Activated CD8-positive, alpha-beta T cell treated with anti-CD3 and anti-CD28 coated beads for 36 hours (primary cell): ENCODE results near the gene PTDSS2. TPM values are rescaled to one million over a fixed set of nuclear protein-coding genes. Genes with fewer than 3 reads are reported as not detected.

ENCODE experiments used
- ATAC-seq: fragments of 200-7000 bp; cut with Tn5 transposase; one replicate; pipeline ENCODE4 v1.10.0; 2021; ENCODE audit warnings: mild to moderate bottlenecking, moderate library complexity
- CTCF ChIA-PET: fragments of 350-600 bp; sonication (Branson Sonifier 250); formaldehyde crosslinking; loops from one replicate; lab custom pipeline; 2021; ENCODE audit warnings: antibody characterized with exemption; lab: Charles Lee
- POLR2A ChIA-PET: fragments of 350-600 bp; sonication (Branson Sonifier 250); formaldehyde crosslinking; loops from one replicate; lab custom pipeline; 2021; ENCODE audit warnings: antibody characterized with exemption; lab: Charles Lee
- DNase-seq: peaks from one replicate; pipeline ENCODE4 v3.0.0-alpha.2; 2020
- H3K27ac Mint-ChIP-seq: one replicate; pipeline ENCODE4 v1.8.0; 2021; ENCODE audit warnings: mild to moderate bottlenecking, mixed read lengths
- H3K27me3 Mint-ChIP-seq: one replicate; pipeline ENCODE4 v1.8.0; 2021; ENCODE audit warnings: mixed read lengths
- H3K36me3 Mint-ChIP-seq: one replicate; pipeline ENCODE4 v1.8.0; 2021; ENCODE audit warnings: low read depth, mixed read lengths
- H3K4me1 Mint-ChIP-seq: one replicate; pipeline ENCODE4 v1.8.0; 2021; ENCODE audit warnings: low read depth, mixed read lengths
- H3K4me3 Mint-ChIP-seq: one replicate; pipeline ENCODE4 v1.8.0; 2021; ENCODE audit warnings: mild to moderate bottlenecking, moderate library complexity, mixed read lengths
- H3K9me3 Mint-ChIP-seq: one replicate; pipeline ENCODE4 v1.8.0; 2021; ENCODE audit warnings: mixed read lengths
- intact Hi-C: fragments of 100-400 bp; cut with micrococcal nuclease; formaldehyde crosslinking; loops from one replicate; pipeline ENCODE4 v1.10.0; 2022
- total RNA-seq, 2 experiments: library from RNA; stranded (reverse); gene quantifications; one replicate each; pipeline ENCODE4 v1.2.3, GENCODE V29; 2021
- TF ChIP-seq, protein P1 (sequence below): fragments of 200-600 bp; IDR thresholded peaks from one replicate; pipeline ENCODE4 v1.8.0; 2022; ENCODE audit warnings: antibody characterized with exemption, mild to moderate bottlenecking

PTDSS2 gene
- total RNA-seq, 2 experiments from 2014 or later = 17.4 to 18.0 TPM

DNA sequence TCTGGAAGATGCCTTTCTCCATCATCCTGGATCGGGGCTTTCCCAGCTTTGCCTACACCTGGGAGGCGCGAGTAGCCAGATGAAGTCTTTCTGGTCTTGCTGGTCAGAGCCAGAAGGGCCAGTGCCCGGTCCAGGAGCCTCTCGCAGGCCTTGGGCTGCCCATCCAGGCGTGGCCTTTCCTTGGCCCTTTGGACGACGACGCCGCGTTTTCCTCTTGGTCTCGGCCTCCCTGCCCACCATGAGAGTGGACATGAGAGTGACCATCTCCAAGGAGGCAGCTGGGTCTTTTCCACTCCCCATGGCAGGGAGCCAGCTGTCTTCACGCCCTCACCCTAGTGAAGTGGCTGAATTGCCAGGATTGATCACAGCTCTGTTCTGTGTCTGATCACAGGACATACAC, 3.5 kb downstream of the PTDSS2 start:
- no peak overlapping the region for H3K4me3 Mint-ChIP-seq
- no peak overlapping the region for H3K27ac Mint-ChIP-seq
- peaks cover 49% of the 10 kb centered on the region for H3K4me1 Mint-ChIP-seq
- DNase-seq = no peak
- peaks cover 29% of the 10 kb centered on the region for H3K36me3 Mint-ChIP-seq
- H3K9me3 Mint-ChIP-seq = no peaks in the 10 kb centered on the region
- TF ChIP-seq, protein P1, sequence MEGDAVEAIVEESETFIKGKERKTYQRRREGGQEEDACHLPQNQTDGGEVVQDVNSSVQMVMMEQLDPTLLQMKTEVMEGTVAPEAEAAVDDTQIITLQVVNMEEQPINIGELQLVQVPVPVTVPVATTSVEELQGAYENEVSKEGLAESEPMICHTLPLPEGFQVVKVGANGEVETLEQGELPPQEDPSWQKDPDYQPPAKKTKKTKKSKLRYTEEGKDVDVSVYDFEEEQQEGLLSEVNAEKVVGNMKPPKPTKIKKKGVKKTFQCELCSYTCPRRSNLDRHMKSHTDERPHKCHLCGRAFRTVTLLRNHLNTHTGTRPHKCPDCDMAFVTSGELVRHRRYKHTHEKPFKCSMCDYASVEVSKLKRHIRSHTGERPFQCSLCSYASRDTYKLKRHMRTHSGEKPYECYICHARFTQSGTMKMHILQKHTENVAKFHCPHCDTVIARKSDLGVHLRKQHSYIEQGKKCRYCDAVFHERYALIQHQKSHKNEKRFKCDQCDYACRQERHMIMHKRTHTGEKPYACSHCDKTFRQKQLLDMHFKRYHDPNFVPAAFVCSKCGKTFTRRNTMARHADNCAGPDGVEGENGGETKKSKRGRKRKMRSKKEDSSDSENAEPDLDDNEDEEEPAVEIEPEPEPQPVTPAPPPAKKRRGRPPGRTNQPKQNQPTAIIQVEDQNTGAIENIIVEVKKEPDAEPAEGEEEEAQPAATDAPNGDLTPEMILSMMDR = no peak
- H3K27me3 Mint-ChIP-seq = no peaks in the 10 kb centered on the region
- CTCF ChIA-PET = interaction anchor here (0.8 kb wide), 1 partner anchor 65 kb away, joined by 3 read pairs; no protein-coding TSS in a partner anchor
- no peak for ATAC-seq
- POLR2A ChIA-PET = interaction anchor here (0.6 kb wide), 1 partner anchor 187 kb away, joined by 3 read pairs; no protein-coding TSS in a partner anchor
- intact Hi-C loops = no loop called here

DNA sequence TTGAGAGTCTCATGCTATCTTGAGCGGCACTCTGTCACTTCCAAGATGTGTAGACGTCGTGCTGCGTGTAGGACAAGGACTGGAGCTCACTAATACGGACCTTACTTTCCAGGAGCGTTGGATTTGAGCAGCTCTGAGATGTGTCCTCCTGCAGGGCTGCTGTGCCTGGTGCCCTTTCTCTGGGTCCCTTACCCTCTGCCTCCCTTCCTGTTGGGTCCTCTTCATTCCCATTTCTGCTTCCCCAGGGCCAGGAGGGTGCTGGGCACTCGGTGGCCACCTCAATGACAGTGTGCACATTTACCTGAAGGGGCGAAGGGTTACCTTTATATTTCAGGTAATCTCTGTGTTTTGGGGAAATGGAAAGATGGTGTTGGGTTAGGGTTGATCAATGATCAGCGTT, 4.0 kb downstream of the PTDSS2 start:
- Mint-ChIP-seq H3K27ac (no peak overlapping the region), H3K36me3 (peaks cover 29% of the 10 kb centered on the region), H3K4me1 (peaks cover 46% of the 10 kb centered on the region), H3K27me3 (no peaks in the 10 kb centered on the region), H3K4me3 (no peak overlapping the region), H3K9me3 (no peaks in the 10 kb centered on the region)
- POLR2A ChIA-PET = no interaction called here
- TF ChIP-seq, protein P1 = no peak
- CTCF ChIA-PET = interaction anchor here (1.1 kb wide), 1 partner anchor 204 kb away, joined by 3 read pairs; no protein-coding TSS in a partner anchor
- intact Hi-C loops = no loop called here
- ATAC-seq = no peak
- DNase-seq = no peak

DNA sequence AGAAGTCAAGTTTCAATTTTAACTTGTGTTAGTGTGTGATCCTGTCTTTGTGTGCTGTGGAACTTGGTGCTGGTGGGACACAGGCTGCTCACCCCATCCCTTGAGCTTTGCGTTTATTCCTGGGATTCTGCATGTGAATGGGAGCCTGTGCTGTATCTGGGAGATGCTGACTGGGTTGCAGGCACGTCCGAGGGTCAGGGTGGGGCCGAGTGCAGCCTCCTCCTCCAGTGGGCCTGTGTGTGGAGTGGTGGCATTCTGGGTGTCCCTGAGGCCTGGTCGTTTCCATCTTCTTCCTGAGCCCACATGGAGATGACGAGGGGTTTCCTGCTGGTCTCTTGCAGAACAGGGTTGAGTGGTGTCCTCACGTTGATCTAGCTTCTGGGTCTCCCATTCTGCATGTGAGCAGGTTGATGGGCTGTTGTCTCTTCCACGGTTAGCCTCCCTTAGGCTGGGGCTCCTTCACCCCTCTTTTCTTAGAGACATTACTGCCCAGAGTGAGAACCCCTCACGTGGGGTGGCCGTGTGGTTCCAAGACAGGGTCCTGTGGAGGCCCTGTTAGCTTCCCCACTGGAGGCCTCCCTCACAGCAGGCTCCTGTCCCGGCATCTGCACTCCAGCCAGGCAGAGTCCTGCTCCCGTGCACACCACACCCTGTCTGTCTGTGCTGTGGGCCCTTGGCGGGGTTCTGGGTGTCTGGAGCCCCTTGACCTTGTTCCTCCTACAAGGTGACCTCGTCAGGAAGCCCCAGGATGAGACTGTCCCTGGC, 4.9 kb downstream of the PTDSS2 start:
- DNase-seq (no peak), ATAC-seq (no peak)
- Mint-ChIP-seq H3K4me1 (peaks cover 41% of the 10 kb centered on the region), H3K9me3 (no peaks in the 10 kb centered on the region), H3K4me3 (no peak overlapping the region), H3K27me3 (no peaks in the 10 kb centered on the region), H3K36me3 (peaks cover 29% of the 10 kb centered on the region), H3K27ac (no peak overlapping the region)
- TF ChIP-seq, protein P1 = no peak
- CTCF ChIA-PET = interaction anchor here (0.6 to 1.1 kb wide), 2 partner anchors 91 to 205 kb away, joined by 3 read pairs; no protein-coding TSS in a partner anchor
- intact Hi-C loops = no loop called here
- POLR2A ChIA-PET = no interaction called here

DNA sequence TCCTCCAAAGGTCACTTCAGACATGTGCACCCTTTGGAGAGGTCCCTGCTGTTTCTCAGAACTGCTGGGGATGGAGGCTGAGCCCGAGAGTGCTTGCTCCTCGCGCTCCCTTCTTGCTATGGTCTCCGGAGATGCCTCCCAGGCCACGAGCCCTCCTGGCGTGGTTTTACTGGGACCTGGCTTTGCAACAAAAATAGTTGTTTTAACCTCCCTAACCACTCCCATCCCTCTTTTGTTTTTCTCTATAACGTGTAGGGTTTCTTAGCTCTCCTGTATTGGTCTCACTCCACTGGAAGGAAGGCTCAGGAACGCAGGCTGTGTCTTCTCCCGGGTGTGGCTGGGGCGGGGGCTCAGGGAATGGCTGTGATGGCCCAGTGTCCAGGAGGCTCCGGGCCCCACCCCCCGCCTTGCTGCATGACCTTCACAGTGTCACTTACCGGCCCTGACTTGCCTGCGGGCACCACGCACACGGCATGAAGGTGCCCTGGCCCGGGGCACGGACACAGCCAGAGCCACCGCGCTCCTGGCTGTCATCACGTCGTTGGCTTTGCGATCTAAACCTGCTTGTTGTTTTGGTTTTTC, 5.6 kb downstream of the PTDSS2 start:
- ChIA-PET CTCF (interaction anchor here (0.8 to 1.8 kb wide), 2 partner anchors 7 to 63 kb away, joined by 3 to 12 read pairs; no protein-coding TSS in a partner anchor), POLR2A (no interaction called here)
- no peak overlapping the region for H3K4me3 Mint-ChIP-seq
- ATAC-seq (no peak), DNase-seq (no peak)
- H3K9me3 Mint-ChIP-seq = no peaks in the 10 kb centered on the region
- peak overlapping the region; percentile 20 for H3K27ac Mint-ChIP-seq
- peaks cover 41% of the 10 kb centered on the region for H3K4me1 Mint-ChIP-seq
- intact Hi-C loops = no loop called here
- peaks cover 29% of the 10 kb centered on the region for H3K36me3 Mint-ChIP-seq
- TF ChIP-seq, protein P1 = no peak
- H3K27me3 Mint-ChIP-seq = no peaks in the 10 kb centered on the region
